DND-41 (cell line): ENCODE data around the gene PIPOX.

ENCODE experiments used
- CTCF ChIP-seq: IDR thresholded peaks from 2 replicates; pipeline ENCODE4 v1.5.1; 2012; ENCODE audit warnings: borderline replicate concordance, low read length, moderate library complexity, mild to moderate bottlenecking; ENCODE audit not compliant: poor library complexity, severe bottlenecking; ENCODE audit errors: extremely low read depth
- EZH2 ChIP-seq: IDR thresholded peaks from 3 replicates; pipeline ENCODE4 v1.6.1; 2012; ENCODE audit warnings: borderline replicate concordance, low read depth, mild to moderate bottlenecking, moderate library complexity, low read length, inconsistent platforms; ENCODE audit not compliant: severe bottlenecking

- no peak for TF ChIP-seq CTCF
- no peak for TF ChIP-seq EZH2
Observed at GRCh38 chr17:29042679-29043538, at the start of gene PIPOX.
